HG02759 (cell line): ENCODE results near the gene SRC.

Experiments
- ATAC-seq: cut with Tn5 transposase; IDR thresholded peaks from one replicate; pipeline ENCODE4 v1.9.1; 2021; ENCODE audit warnings: mild to moderate bottlenecking, moderate library complexity; ENCODE audit not compliant: unreplicated experiment

The SRC gene

DNA sequence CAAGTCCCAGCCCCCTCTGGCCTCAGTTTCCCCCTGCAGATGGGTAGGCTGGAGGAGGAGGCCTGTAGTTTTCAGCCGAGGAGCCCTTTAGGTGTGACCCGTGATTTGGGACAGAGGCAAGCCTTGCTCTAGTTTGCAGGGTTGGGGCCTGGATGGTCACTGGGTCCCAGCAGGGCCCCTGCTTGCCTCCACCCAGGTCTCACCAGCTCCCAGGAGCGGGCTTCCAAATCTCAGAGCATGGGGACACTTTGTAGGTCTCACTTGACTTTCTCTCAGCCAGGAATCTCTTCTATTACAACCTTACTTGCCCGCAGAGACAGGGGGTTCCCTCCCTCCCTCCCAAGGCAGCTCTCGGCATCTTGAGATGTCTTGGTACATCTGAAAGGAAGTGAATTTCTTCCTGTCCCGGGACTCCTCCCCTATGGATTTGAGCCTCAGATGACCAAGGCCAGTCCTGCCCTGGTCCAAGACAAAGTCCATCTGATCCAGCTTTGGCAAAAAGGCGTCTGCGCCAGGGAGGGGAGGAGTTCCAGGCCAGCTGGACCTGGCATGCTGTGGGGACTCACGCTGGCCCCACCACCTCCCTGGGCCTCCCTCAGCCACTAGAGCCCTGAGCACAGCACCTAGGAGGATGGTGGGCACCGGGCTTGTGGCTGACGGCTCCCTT lies 47.4 kb downstream of the SRC start:
- ATAC-seq, result no peak

- ATAC-seq, result no peak
Observed at GRCh38 chr20:37393863-37394542, 48.1 kb downstream of the SRC start.

DNA sequence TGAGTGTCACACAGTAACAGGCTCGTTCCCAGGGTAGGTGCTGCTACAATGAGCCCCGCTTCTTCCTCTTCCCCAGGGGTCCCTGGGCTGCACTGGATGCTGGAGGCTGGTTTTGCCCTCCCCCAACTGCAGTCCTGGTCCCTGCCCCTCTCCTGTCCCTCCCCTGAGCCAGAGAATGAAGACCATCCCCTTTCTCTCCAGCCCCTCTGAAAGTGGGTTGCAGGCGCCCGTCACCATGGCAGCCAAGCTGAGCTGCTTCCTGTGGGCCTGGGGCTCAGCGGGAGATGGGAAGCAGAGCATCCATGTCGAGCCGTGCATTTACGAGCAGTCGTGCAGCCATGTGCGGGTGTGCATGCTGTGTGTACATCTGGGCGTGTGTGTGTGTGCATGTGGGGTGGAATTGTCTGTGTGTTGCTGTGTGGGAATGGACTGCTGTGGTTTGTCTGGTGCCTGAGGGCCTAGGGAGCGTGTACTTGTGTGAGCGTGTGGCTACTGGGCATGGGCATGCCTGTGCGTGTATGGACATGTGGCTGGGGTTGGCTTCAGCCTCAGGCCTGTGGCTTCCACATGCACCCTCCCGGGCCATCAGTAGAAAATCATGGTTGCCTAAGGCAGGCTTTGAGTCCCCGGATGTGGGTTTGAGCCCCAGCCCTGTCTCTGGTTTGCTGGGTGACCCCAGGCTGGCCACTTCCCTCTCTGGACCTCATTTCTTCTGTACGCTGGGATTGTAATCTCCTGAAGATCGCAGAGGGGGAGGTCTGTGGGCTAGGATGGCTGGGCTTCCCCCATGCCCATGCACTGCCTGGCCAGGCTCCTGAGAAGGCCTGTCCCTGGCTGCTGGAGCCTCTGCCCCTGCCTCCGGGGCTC lies 48.8 kb downstream of the SRC start:
- ATAC-seq, result no peak

DNA sequence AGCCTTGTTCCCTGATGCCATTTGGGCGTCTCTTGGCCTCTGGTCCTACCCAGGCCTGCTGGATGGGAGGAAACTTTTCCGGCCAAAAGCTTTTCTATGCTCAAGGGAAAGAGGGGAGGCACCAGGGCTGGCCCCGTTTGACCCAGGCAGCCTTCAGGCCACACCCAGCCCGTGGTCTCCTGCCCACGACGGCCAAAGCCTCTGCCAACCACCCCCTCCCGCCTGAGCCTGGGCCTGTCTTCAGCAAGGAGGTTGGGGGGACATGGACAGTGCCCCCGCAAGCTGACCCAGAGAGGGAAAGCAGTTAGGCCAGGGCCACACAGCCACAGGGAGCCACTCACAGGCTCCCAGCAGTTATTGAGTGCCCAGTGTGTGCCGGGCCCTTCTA lies 49.5 kb downstream of the SRC start:
- no peak for ATAC-seq

- ATAC-seq, result no peak
Observed at GRCh38 chr20:37395921-37396415, 50.0 kb downstream of the SRC start.

GRCh38 chr20:37396416-37397075 lies 50.6 kb downstream of the SRC start:
- no peak for ATAC-seq

- no peak for ATAC-seq
Observed at GRCh38 chr20:37397076-37397953, 51.4 kb downstream of the SRC start.

DNA sequence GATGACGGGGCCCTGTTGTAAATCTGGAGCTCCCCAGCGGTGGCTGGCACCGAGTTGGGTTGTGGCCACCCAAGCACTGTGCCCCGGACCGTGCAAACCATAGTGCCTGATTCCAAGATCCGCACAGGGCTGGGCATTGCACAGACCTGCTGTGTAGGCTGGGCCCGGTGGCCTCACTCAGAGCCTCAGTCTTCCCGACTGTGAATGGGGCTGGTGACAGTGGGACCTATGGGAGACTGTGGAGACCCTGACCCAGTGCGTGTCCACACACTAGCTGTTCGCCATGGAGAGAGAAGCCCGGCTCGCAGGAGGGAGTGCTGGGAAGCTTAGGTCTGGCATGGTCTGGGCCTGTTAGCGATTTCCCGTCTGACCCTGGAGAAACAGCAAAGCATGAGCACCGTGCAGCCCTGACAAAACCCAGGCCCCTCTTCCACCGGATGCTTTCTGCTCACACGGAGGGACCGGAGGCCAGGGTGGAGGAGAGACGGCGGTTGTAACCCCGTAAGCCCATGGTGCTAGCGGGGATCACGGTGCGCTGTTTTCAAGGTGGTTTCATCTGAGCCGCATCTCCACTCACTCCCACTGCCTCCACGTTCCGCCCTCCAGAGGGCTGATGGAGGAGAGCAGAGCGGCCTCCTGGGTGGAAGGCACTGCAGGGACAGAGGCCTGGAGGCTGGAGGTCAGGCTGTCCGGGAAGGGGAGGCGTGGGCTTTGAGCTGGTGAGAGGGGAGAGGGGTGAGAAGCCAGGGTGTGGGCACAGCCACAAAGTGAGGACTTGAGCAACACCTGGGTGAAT lies 52.2 kb downstream of the SRC start:
- no peak for ATAC-seq

GRCh38 chr20:37398750-37399621 lies 53.0 kb downstream of the SRC start:
- ATAC-seq, result no peak

- no peak for ATAC-seq
Observed at GRCh38 chr20:37401282-37401929, 55.5 kb downstream of the SRC start.

GRCh38 chr20:37401930-37402675 lies 56.2 kb downstream of the SRC start:
- no peak for ATAC-seq

GRCh38 chr20:37403107-37404033 lies 57.4 kb downstream of the SRC start:
- no peak for ATAC-seq

- ATAC-seq, result no peak
Observed at GRCh38 chr20:37404461-37404890, 58.5 kb downstream of the SRC start.

- ATAC-seq, result no peak
Observed at GRCh38 chr20:37405351-37405897, 59.5 kb downstream of the SRC start.
